Measurements from ENCODE around the gene IQSEC1. TPM values are rescaled to one million over a fixed set of nuclear protein-coding genes. Genes with fewer than 3 reads are reported as not detected.
"Not testable (repeated sequence)": the region's sequence is repeated elsewhere in the genome, so short reads cannot be mapped to it uniquely, and the experiment has no call there.

The IQSEC1 gene
- total RNA-seq, 1 donor from 2014 or later, result 34.2 TPM

GRCh38 chr3:12886106-12886679 is 187.0 kb downstream of the IQSEC1 start:
- Mint-ChIP-seq H3K27ac (no peak overlapping the region), H3K9me3 (ENCODE audit: low read depth) (no peaks in the 10 kb centered on the region), H3K4me3 (ENCODE audit: low read depth) (no peak overlapping the region), H3K4me1 (ENCODE audit: low read depth) (no peaks in the 10 kb centered on the region), H3K27me3 (peaks cover 41% of the 10 kb centered on the region), H3K36me3 (ENCODE audit: insufficient read depth) (no peaks in the 10 kb centered on the region)
- no peak for TF ChIP-seq CTCF (IDR thresholded peaks at IDR 0.05; ENCODE audit: unreplicated experiment)
- no peak for DNase-seq (ENCODE audit: low spot score, unreplicated experiment)

GRCh38 chr3:12885583-12885930 is 187.7 kb downstream of the IQSEC1 start:
- Mint-ChIP-seq H3K27ac (no peak overlapping the region), H3K4me1 (ENCODE audit: low read depth) (peaks cover under 1% of the 10 kb centered on the region), H3K9me3 (ENCODE audit: low read depth) (no peaks in the 10 kb centered on the region), H3K36me3 (ENCODE audit: insufficient read depth) (no peaks in the 10 kb centered on the region), H3K4me3 (ENCODE audit: low read depth) (no peak overlapping the region), H3K27me3 (peaks cover 36% of the 10 kb centered on the region)
- no peak for DNase-seq (ENCODE audit: low spot score, unreplicated experiment)
- TF ChIP-seq CTCF (IDR thresholded peaks at IDR 0.05; ENCODE audit: unreplicated experiment), result no peak

- Mint-ChIP-seq H3K27ac (no peak overlapping the region), H3K27me3 (peaks cover 30% of the 10 kb centered on the region), H3K4me3 (ENCODE audit: low read depth) (no peak overlapping the region)
These were observed 188.2 kb downstream of the IQSEC1 start for GRCh38 chr3:12884790-12885582.

GRCh38 chr3:12884186-12884680 is 189.0 kb downstream of the IQSEC1 start:
- H3K4me1 Mint-ChIP-seq (ENCODE audit: low read depth), result peaks cover 6% of the 10 kb centered on the region
- no peak for TF ChIP-seq CTCF (IDR thresholded peaks at IDR 0.05; ENCODE audit: unreplicated experiment)
- no peak for DNase-seq (ENCODE audit: low spot score, unreplicated experiment)
- peaks cover 26% of the 10 kb centered on the region for H3K27me3 Mint-ChIP-seq
- no peaks in the 10 kb centered on the region for H3K9me3 Mint-ChIP-seq (ENCODE audit: low read depth)
- H3K36me3 Mint-ChIP-seq (ENCODE audit: insufficient read depth), result no peaks in the 10 kb centered on the region
- no peak overlapping the region for H3K27ac Mint-ChIP-seq
- H3K4me3 Mint-ChIP-seq (ENCODE audit: low read depth), result no peak overlapping the region

More at GRCh38 chr3:12884790-12885582, 188.2 kb downstream of the IQSEC1 start:
- Mint-ChIP-seq H3K36me3 (ENCODE audit: insufficient read depth) (no peaks in the 10 kb centered on the region), H3K9me3 (ENCODE audit: low read depth) (no peaks in the 10 kb centered on the region), H3K4me1 (ENCODE audit: low read depth) (peaks cover 3% of the 10 kb centered on the region)
- no peak for TF ChIP-seq CTCF (IDR thresholded peaks at IDR 0.05; ENCODE audit: unreplicated experiment)
- DNase-seq (ENCODE audit: low spot score, unreplicated experiment), result no peak

GRCh38 chr3:12882336-12883310 is 190.6 kb downstream of the IQSEC1 start:
- no peak overlapping the region for H3K27ac Mint-ChIP-seq
- peaks cover 22% of the 10 kb centered on the region for H3K27me3 Mint-ChIP-seq
- no peaks in the 10 kb centered on the region for H3K36me3 Mint-ChIP-seq (ENCODE audit: insufficient read depth)
- H3K4me1 Mint-ChIP-seq (ENCODE audit: low read depth), result peaks cover 23% of the 10 kb centered on the region
- no peak for TF ChIP-seq CTCF (IDR thresholded peaks at IDR 0.05; ENCODE audit: unreplicated experiment)
- no peaks in the 10 kb centered on the region for H3K9me3 Mint-ChIP-seq (ENCODE audit: low read depth)
- H3K4me3 Mint-ChIP-seq (ENCODE audit: low read depth), result no peak overlapping the region
- no peak for DNase-seq (ENCODE audit: low spot score, unreplicated experiment)

- not testable (repeated sequence) for H3K4me3 Mint-ChIP-seq (ENCODE audit: low read depth); H3K27ac Mint-ChIP-seq; DNase-seq (ENCODE audit: low spot score, unreplicated experiment); H3K36me3 Mint-ChIP-seq (ENCODE audit: insufficient read depth); H3K9me3 Mint-ChIP-seq (ENCODE audit: low read depth)
- peaks cover 15% of the 10 kb centered on the region for H3K27me3 Mint-ChIP-seq
- H3K4me1 Mint-ChIP-seq (ENCODE audit: low read depth), result peaks cover 23% of the 10 kb centered on the region
These were observed 191.4 kb downstream of the IQSEC1 start for GRCh38 chr3:12881858-12882257.
